ENCODE results near the gene NOTO.

Gene NOTO

GRCh38 chr2:73258913-73259215 is 56.5 kb downstream of the NOTO start:
- no peak for FAIRE-seq

- no peak for FAIRE-seq
Measured at GRCh38 chr2:73259276-73259675, 56.9 kb downstream of the NOTO start.

- no peak for FAIRE-seq
Measured at GRCh38 chr2:73259704-73260337, 57.4 kb downstream of the NOTO start.

- FAIRE-seq: no peak
Measured at GRCh38 chr2:73260338-73260984, 58.1 kb downstream of the NOTO start.

Data from endometrium (tissue), 2 donors.